HG03060 (cell line): ENCODE results near the gene COL6A2.
"Not testable (repeated sequence)": the region's sequence is repeated elsewhere in the genome, so short reads cannot be mapped to it uniquely, and the experiment has no call there.

ENCODE experiments used
- ATAC-seq: cut with Tn5 transposase; IDR thresholded peaks from one replicate; pipeline ENCODE4 v1.9.1; 2021; ENCODE audit warnings: low read depth, moderate number of reproducible peaks; ENCODE audit not compliant: unreplicated experiment

COL6A2 gene

GRCh38 chr21:46097336-46098293 is at the start of gene COL6A2:
Gene COL6A2, plus strand, starts transcription at chr21:46098112.
- ATAC-seq = no peak

- no peak for ATAC-seq
Observed at GRCh38 chr21:46048926-46049889, 48.7 kb upstream of the COL6A2 start.

DNA sequence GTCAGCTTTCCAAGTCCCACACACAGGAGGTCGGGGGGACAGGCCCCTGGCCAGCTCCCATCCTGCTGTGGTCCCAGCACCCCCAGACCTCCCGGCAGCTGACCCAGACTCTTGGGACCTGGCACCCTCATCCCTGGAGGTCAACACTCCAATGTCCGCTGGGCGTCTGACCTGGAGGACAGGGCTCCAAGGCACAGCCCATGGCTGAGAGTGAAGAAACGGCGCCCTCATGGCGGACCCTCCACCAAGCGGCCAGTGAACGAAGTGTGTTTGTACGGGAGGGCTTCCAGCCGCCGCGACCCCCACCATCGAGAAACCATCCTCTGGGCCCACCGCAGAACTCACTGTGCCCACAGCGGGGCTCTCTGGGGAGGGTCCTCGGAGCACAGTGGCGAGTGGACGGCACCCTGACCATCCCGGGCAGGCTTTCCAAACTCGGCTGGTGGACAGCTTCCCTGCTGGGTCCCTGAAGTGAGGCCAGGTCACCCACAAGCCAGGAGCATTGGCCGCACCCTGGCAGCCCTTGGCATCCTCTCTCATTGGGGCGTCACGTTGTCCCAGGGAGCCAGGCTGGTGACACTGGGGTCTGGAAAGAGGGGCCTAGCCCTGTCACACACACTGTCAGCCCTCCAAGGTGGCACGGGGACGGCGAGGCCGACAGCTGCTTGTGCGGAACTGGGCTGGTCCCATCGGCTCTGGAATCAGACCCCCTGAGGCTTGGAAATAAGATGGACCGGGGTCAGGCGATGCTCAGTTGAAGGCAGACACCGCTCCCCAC is 47.8 kb upstream of the COL6A2 start:
- no peak for ATAC-seq

GRCh38 chr21:46050668-46051378 is 47.1 kb upstream of the COL6A2 start:
- ATAC-seq = no peak

- no peak for ATAC-seq
Observed at GRCh38 chr21:46051379-46051770, 46.5 kb upstream of the COL6A2 start.

- no peak for ATAC-seq
Observed at GRCh38 chr21:46051821-46052675, 45.9 kb upstream of the COL6A2 start.

GRCh38 chr21:46052703-46053651 is 44.9 kb upstream of the COL6A2 start:
- no peak for ATAC-seq

- no peak for ATAC-seq
Observed at GRCh38 chr21:46054031-46054430, 43.9 kb upstream of the COL6A2 start.

GRCh38 chr21:46054451-46054881 is 43.4 kb upstream of the COL6A2 start:
- no peak for ATAC-seq

- ATAC-seq = no peak
Observed at GRCh38 chr21:46055863-46056281, 42.0 kb upstream of the COL6A2 start.

DNA sequence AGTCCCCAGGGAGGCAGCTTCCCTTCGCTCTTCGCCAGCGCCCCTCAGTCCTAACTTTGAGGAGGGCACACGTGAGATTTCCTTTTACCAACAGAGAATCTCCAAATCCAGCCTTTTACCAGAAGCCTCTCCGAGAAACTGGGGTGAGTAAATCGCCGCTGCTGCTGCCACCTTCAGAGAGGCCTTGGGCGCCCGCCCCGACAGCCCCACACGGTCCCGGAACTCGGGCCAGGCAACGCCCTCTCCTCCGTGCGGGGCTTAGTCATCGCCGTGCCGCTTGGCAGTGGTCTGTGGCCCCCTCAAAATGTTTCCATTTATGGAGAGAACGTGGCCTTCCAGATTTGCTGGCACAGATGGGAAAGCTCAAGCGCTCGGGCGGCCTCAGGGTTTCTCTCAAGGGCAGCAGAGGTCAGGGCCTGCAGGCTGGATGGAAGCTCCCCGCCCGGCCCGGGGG is 41.4 kb upstream of the COL6A2 start:
- ATAC-seq = no peak

DNA sequence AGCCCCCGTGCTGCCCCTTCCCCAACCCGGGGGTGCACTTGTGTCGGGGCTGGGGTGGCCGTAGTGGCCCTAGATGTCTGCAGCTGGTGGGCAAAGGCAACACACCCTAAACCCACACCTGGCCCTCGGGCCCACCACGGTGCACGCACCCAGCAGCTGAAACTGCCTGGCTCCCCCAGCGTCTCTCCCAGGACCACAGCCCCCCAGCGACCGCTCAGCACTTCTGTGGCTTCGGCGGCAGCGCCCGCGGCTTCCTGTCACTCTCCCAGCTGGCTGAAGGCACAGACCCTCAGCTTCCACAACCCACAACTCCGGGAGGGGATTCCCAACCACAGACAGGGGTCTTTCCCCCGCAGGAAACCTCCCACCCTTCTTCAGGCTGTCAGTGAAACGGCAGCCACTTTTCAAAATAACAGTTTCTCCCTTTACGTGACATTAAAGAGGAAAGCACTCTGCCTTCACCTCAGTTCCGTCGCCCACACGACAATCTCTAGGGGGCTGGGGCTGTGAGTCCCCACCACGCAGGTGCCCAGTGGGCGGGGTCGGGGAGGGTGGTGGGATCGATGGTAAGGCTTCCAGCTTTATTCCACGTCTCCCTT is 40.7 kb upstream of the COL6A2 start:
- ATAC-seq = no peak

- no peak for ATAC-seq
Observed at GRCh38 chr21:46057710-46058241, 40.1 kb upstream of the COL6A2 start.

DNA sequence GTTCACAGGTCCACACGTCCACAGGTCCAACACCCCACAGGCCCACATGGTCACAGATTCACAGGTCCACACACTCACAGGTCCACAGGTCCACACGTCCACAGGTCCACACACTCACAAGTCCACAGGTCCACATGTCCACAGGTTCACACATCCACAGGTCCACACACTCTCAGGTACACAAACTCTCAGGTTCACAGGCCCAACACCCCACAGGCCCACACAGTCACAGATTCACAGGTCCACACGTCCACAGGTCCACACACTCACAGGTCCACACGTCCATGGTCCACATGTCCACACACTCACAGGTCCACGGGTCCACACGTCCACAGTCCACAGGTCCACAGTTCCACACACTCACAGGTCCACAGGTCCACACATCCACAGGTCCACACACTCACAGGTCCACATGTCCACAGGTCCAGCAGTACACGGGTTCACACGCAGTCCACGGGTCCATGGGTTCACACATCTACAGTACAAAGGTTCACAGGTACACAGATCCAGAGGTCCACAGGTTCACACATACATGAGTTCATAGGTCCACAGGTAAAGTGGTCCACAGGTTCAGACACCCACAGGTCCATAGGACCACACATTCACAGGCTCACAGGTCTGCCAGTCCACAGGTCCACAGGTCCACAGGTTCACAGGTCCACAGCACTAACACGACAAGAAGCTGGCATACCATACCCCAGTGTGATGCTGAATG is 39.3 kb upstream of the COL6A2 start:
- no peak for ATAC-seq

GRCh38 chr21:46059195-46059594 is 38.7 kb upstream of the COL6A2 start:
- ATAC-seq = no peak

DNA sequence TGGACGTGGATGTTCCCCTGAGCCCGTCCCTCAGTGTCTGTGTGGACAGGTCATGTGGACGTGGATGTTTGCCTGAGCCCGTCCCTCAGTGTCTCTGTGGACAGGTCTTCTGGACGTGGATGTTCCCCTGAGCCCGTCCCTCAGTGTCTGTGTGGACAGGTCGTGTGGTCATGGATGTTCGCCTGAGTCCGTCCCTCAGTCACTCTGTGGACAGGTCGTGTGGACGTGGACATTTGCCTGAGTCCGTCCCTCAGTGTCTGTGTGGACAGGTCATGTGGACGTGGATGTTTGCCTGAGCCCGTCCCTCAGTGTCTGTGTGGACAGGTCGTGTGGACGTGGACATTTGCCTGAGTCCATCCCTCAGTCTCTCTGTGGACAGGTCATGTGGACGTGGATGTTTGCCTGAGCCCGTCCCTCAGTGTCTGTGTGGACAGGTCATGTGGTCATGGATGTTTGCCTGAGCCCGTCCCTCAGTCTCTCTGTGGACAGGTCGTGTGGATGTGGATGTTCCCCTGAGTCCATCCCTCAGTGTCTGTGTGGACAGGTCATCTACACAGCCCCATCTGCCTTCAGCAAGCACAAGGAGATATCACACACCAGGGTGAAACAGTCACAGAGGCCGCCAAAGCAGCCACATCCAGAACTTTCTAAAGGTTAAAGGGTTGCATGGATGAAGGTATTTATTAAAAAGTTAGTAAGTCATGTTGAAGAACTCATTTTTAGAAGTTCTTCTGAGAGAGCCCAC is 38.0 kb upstream of the COL6A2 start:
- ATAC-seq = not testable (repeated sequence)
